Osteoblast (primary cell): ENCODE results near the gene OPA1. TPM values are rescaled to one million over a fixed set of nuclear protein-coding genes. Genes with fewer than 3 reads are reported as not detected.

Experiments
- DNase-seq: peaks from one replicate; pipeline ENCODE4 v3.0.0; 2011; ENCODE audit warnings: low spot score, mixed read lengths; ENCODE audit not compliant: insufficient read length; ENCODE audit errors: missing footprints
- H2AFZ ChIP-seq: 2 replicates; pipeline ENCODE4 v1.6.0; 2011; ENCODE audit warnings: mild to moderate bottlenecking, low read length
- H3K27ac ChIP-seq: 2 replicates; pipeline ENCODE4 v1.5.1; 2011; ENCODE audit warnings: mild to moderate bottlenecking, low read depth, low read length, moderate library complexity
- H3K27me3 ChIP-seq: 2 replicates; pipeline ENCODE4 v1.6.0; 2012; ENCODE audit warnings: mild to moderate bottlenecking, control low read depth, inconsistent platforms, low read length, moderate library complexity; ENCODE audit not compliant: insufficient read depth
- H3K36me3 ChIP-seq: 2 replicates; pipeline ENCODE4 v1.5.1; 2011; ENCODE audit warnings: mild to moderate bottlenecking, low read length, control low read depth, moderate library complexity; ENCODE audit not compliant: insufficient read depth
- H3K4me1 ChIP-seq: 2 replicates; pipeline ENCODE4 v1.5.1; 2011; ENCODE audit warnings: mild to moderate bottlenecking, low read length, control low read depth, moderate library complexity; ENCODE audit not compliant: insufficient read depth
- H3K4me2 ChIP-seq: 2 replicates; pipeline ENCODE4 v1.6.0; 2011; ENCODE audit warnings: mild to moderate bottlenecking, low read length; ENCODE audit not compliant: insufficient read depth
- H3K4me3 ChIP-seq: fragments of 200-600 bp; sonication (generic); 3 replicates; pipeline ENCODE4 v1.5.1; 2012; ENCODE audit warnings: mild to moderate bottlenecking, low read length, inconsistent platforms; ENCODE audit not compliant: insufficient read depth
- H3K79me2 ChIP-seq: 2 replicates; pipeline ENCODE4 v1.6.0; 2012; ENCODE audit warnings: mild to moderate bottlenecking, low read length, control low read depth, inconsistent platforms; ENCODE audit not compliant: insufficient read depth
- H3K9me3 ChIP-seq: 2 replicates; pipeline ENCODE4 v1.5.1; 2011; ENCODE audit warnings: low read depth, low read length, control low read depth
- H4K20me1 ChIP-seq: 2 replicates; pipeline ENCODE4 v1.6.0; 2012; ENCODE audit warnings: mild to moderate bottlenecking, low read length, control low read depth; ENCODE audit not compliant: insufficient read depth
- CTCF ChIP-seq: IDR thresholded peaks from 2 replicates; pipeline ENCODE4 v1.5.1; 2011; ENCODE audit warnings: mild to moderate bottlenecking, low read depth, low read length, moderate library complexity; ENCODE audit errors: extremely low read depth
- total RNA-seq: library from RNA; depleted of rRNA; stranded (reverse); fragments of >200 nt; gene quantifications from 2 replicates; pipeline ENCODE4 v1.2.3, GENCODE V29; 2012

The OPA1 gene
- total RNA-seq, 1 donor: 77.4 TPM

GRCh38 chr3:193729088-193729465 is 136.1 kb downstream of the OPA1 start:
- H3K4me3 ChIP-seq: no peak overlapping the region
- no peaks in the 10 kb centered on the region for H3K79me2 ChIP-seq

GRCh38 chr3:193729601-193730000 is 136.6 kb downstream of the OPA1 start:
- H4K20me1 ChIP-seq: no peaks in the 10 kb centered on the region
- H2AFZ ChIP-seq: no peak overlapping the region
- peaks cover 7% of the 10 kb centered on the region for H3K4me1 ChIP-seq
- no peaks in the 10 kb centered on the region for H3K27me3 ChIP-seq
- H3K4me2 ChIP-seq: no peak overlapping the region
- no peak for DNase-seq
- H3K36me3 ChIP-seq: no peaks in the 10 kb centered on the region
- H3K27ac ChIP-seq: no peak overlapping the region
- H3K79me2 ChIP-seq: no peaks in the 10 kb centered on the region
- no peak for TF ChIP-seq CTCF
- H3K4me3 ChIP-seq: no peak overlapping the region
- no peaks in the 10 kb centered on the region for H3K9me3 ChIP-seq

More at GRCh38 chr3:193729088-193729465, 136.1 kb downstream of the OPA1 start:
- Histone ChIP-seq H3K36me3 (no peaks in the 10 kb centered on the region), H3K9me3 (no peaks in the 10 kb centered on the region), H3K4me2 (no peak overlapping the region), H4K20me1 (no peaks in the 10 kb centered on the region), H3K4me1 (peaks cover 7% of the 10 kb centered on the region), H3K27ac (no peak overlapping the region), H2AFZ (no peak overlapping the region), H3K27me3 (no peaks in the 10 kb centered on the region)
- no peak for TF ChIP-seq CTCF
- DNase-seq: no peak

GRCh38 chr3:193730511-193730910 is 137.5 kb downstream of the OPA1 start:
- Histone ChIP-seq H3K27ac (no peak overlapping the region), H3K79me2 (no peaks in the 10 kb centered on the region), H3K36me3 (no peaks in the 10 kb centered on the region), H3K4me3 (no peak overlapping the region), H3K9me3 (no peaks in the 10 kb centered on the region), H3K4me2 (no peak overlapping the region), H2AFZ (no peak overlapping the region), H4K20me1 (no peaks in the 10 kb centered on the region), H3K27me3 (no peaks in the 10 kb centered on the region), H3K4me1 (peaks cover 7% of the 10 kb centered on the region)
- DNase-seq: no peak
- no peak for TF ChIP-seq CTCF

GRCh38 chr3:193730976-193731375 is 138.0 kb downstream of the OPA1 start:
- DNase-seq: no peak
- Histone ChIP-seq H3K27me3 (no peaks in the 10 kb centered on the region), H2AFZ (no peak overlapping the region), H3K4me2 (no peak overlapping the region), H3K4me1 (peaks cover 7% of the 10 kb centered on the region), H3K36me3 (no peaks in the 10 kb centered on the region), H3K9me3 (no peaks in the 10 kb centered on the region), H4K20me1 (no peaks in the 10 kb centered on the region), H3K79me2 (no peaks in the 10 kb centered on the region), H3K27ac (no peak overlapping the region), H3K4me3 (no peak overlapping the region)
- TF ChIP-seq CTCF: no peak
